MM.1S (cell line): ENCODE results near the gene INPP4A.

ENCODE experiments used
- EZH2 ChIP-seq: fragments of 300-600 bp; sonication (generic); optimal IDR thresholded peaks from 2 replicates; pipeline ENCODE3; 2017; ENCODE audit warnings: low read depth, mild to moderate bottlenecking, antibody characterized with exemption, low read length, mixed read lengths
- TF ChIP-seq, protein P1 (sequence below): fragments of 300-600 bp; sonication (generic); IDR thresholded peaks from 2 replicates; pipeline ENCODE4 v1.5.1; 2016; ENCODE audit warnings: antibody characterized with exemption, low read length, mixed read lengths

DNA sequence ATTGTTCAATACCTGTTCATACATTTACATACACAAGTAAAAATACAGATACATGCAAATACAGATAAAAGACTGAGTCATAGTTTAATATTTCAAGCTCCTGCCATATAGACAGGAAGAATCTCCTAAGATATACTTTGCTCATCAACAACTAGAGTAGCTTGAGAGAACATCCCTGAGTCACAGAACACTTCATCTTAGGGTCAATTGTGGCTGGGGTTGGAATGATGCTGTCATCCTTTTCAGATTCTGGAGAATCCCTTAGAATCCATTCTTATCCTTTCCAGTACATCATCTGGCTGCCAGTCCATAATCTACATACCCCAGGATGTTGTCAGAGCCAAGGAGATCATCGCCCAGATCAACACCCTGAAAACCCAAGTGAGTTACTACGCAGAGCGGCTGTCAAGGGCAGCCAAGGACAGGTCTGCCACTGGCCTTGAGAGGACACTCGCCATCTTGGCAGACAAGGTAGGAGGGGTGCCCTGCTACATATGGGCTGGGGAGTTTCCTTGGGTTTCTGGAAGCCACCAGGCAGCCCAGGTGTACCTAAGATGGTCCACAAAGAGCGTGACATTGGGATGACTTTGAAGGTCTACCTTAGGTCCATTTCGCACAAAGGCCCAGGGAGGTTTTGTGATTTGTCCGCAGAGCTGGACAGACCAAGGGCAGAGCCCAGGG is 108.0 kb downstream of the INPP4A start:
- TF ChIP-seq, protein P1, sequence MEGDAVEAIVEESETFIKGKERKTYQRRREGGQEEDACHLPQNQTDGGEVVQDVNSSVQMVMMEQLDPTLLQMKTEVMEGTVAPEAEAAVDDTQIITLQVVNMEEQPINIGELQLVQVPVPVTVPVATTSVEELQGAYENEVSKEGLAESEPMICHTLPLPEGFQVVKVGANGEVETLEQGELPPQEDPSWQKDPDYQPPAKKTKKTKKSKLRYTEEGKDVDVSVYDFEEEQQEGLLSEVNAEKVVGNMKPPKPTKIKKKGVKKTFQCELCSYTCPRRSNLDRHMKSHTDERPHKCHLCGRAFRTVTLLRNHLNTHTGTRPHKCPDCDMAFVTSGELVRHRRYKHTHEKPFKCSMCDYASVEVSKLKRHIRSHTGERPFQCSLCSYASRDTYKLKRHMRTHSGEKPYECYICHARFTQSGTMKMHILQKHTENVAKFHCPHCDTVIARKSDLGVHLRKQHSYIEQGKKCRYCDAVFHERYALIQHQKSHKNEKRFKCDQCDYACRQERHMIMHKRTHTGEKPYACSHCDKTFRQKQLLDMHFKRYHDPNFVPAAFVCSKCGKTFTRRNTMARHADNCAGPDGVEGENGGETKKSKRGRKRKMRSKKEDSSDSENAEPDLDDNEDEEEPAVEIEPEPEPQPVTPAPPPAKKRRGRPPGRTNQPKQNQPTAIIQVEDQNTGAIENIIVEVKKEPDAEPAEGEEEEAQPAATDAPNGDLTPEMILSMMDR = no peak
- no peak for TF ChIP-seq EZH2
